ENCODE data around the gene MRPL23. TPM values are rescaled to one million over a fixed set of nuclear protein-coding genes. Genes with fewer than 3 reads are reported as not detected.

MRPL23 gene
- total RNA-seq, 3 donors from 2014 or later (not counting 1 experiment from before 2014, with no cell fraction given): 31.2 to 35.4 (median 32.8) TPM

DNA sequence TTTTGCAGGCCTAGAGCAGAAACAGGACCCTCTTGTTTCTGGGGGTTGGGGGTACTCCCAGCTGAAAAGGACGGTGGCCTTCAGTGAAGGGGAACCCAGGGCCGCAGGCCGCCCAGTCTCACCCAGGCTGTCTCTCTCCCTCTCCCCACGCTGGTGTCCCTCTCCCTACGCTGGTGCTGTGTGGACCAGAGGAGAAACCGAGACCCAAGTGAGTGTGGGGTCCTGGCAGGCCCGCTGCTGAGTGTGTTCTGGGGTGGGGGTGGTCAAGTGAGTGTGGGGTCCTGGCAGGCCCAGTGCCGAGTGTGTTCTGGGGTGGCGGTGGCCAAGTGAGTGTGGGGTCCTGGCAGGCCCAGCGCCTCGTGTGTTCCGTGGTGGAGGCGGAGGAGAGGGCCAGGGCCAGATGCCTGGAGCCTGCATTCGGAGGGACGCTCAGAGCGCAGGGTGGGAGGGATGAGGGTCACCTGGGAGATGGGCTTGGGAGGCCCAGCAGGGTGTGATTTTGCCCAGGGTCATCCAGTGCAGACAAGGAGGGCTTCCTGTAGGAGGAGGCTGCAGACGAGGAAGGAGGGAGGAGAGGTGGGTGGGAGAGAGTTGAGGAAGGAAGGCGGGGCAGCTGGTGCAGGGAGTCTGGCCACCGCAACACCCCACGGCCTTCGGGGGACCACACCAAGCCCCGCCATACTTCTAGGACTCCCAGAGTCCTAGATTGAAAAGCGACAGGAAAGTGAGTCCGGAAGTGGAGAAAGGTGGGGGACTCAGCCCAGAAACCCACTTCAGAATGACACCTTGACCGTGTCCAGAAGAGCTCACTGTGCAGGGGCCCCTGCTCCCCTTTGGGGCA is 17.3 kb upstream of the MRPL23 start:
- Histone ChIP-seq H3K27me3 (ENCODE audit: control insufficient read depth, insufficient read depth, low read length) (no peaks in the 10 kb centered on the region), H3K27ac (ENCODE audit: low read length) (no peak overlapping the region), H3K4me3 (ENCODE audit: low read length) (no peak overlapping the region), H3K9me3 (ENCODE audit: control insufficient read depth, insufficient read depth, low read length) (no peaks in the 10 kb centered on the region), H3K36me3 (ENCODE audit: control insufficient read depth, insufficient read depth, low read length) (no peaks in the 10 kb centered on the region), H3K4me1 (ENCODE audit: control insufficient read depth, insufficient read depth, low read length) (peaks cover 4% of the 10 kb centered on the region)
- TF ChIP-seq, protein P1, sequence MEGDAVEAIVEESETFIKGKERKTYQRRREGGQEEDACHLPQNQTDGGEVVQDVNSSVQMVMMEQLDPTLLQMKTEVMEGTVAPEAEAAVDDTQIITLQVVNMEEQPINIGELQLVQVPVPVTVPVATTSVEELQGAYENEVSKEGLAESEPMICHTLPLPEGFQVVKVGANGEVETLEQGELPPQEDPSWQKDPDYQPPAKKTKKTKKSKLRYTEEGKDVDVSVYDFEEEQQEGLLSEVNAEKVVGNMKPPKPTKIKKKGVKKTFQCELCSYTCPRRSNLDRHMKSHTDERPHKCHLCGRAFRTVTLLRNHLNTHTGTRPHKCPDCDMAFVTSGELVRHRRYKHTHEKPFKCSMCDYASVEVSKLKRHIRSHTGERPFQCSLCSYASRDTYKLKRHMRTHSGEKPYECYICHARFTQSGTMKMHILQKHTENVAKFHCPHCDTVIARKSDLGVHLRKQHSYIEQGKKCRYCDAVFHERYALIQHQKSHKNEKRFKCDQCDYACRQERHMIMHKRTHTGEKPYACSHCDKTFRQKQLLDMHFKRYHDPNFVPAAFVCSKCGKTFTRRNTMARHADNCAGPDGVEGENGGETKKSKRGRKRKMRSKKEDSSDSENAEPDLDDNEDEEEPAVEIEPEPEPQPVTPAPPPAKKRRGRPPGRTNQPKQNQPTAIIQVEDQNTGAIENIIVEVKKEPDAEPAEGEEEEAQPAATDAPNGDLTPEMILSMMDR (IDR thresholded peaks at IDR 0.05): no peak
- no peaks in the 10 kb centered on the region for H3K36me3 Mint-ChIP-seq
- peaks cover 0 to 23% of the 10 kb centered on the region in 2 donors for H3K27me3 Mint-ChIP-seq (ENCODE audit: low read depth in 2 of 2)
- 87% methylated on average over 25 of the region's 25 CpGs for WGBS (ENCODE audit: insufficient coverage)
- H3K4me3 Mint-ChIP-seq: no peak overlapping the region
- intact Hi-C loops (cut with micrococcal nuclease): no loop called here
- no peak overlapping the region for H3K27ac Mint-ChIP-seq
- peak in 1 of 2 donors; percentile 13 for DNase-seq
- peak in 1 of 3 donors; percentile 21 for ATAC-seq
- no peaks in the 10 kb centered on the region for H3K9me3 Mint-ChIP-seq
- peaks cover 5 to 26% of the 10 kb centered on the region in 2 donors for H3K4me1 Mint-ChIP-seq

DNA sequence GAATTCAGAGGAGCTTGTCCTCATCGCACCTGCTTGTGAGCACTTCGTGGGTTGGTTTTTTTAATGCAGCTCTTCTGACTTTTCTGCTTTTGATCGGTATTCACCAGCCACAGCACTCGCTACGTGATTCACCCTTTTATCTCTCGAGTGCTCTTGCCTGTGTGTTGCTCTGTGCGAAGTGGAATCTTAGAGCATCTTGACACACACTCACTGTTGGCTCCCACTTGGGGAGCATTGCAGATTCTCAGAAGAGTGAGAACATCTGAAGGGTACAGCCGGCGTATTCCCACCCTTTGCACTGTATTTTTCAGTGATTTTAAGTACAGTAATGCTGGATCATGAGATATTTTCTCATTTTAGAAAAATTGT is 16.7 kb upstream of the MRPL23 start:
- TF ChIP-seq, protein P1 (IDR thresholded peaks at IDR 0.05): no peak
- intact Hi-C loops (cut with micrococcal nuclease): no loop called here
- H3K27me3 ChIP-seq (ENCODE audit: control insufficient read depth, insufficient read depth, low read length): no peaks in the 10 kb centered on the region
- no peak overlapping the region for H3K4me3 ChIP-seq (ENCODE audit: low read length)
- Mint-ChIP-seq H3K4me1 (peaks cover 5 to 26% of the 10 kb centered on the region in 2 donors), H3K4me3 (no peak overlapping the region), H3K9me3 (no peaks in the 10 kb centered on the region), H3K27me3 (ENCODE audit: low read depth in 2 of 2) (peaks cover 0 to 23% of the 10 kb centered on the region in 2 donors), H3K27ac (no peak overlapping the region), H3K36me3 (no peaks in the 10 kb centered on the region)
- H3K9me3 ChIP-seq (ENCODE audit: control insufficient read depth, insufficient read depth, low read length): no peaks in the 10 kb centered on the region
- no peaks in the 10 kb centered on the region for H3K36me3 ChIP-seq (ENCODE audit: control insufficient read depth, insufficient read depth, low read length)
- peaks cover 4% of the 10 kb centered on the region for H3K4me1 ChIP-seq (ENCODE audit: control insufficient read depth, insufficient read depth, low read length)
- DNase-seq (peak in 1 of 2 donors; percentile 35), ATAC-seq (peak in 1 of 3 donors; percentile 14)
- WGBS (ENCODE audit: insufficient coverage): 53% methylated on average over 9 of the region's 9 CpGs
- no peak overlapping the region for H3K27ac ChIP-seq (ENCODE audit: low read length)

DNA sequence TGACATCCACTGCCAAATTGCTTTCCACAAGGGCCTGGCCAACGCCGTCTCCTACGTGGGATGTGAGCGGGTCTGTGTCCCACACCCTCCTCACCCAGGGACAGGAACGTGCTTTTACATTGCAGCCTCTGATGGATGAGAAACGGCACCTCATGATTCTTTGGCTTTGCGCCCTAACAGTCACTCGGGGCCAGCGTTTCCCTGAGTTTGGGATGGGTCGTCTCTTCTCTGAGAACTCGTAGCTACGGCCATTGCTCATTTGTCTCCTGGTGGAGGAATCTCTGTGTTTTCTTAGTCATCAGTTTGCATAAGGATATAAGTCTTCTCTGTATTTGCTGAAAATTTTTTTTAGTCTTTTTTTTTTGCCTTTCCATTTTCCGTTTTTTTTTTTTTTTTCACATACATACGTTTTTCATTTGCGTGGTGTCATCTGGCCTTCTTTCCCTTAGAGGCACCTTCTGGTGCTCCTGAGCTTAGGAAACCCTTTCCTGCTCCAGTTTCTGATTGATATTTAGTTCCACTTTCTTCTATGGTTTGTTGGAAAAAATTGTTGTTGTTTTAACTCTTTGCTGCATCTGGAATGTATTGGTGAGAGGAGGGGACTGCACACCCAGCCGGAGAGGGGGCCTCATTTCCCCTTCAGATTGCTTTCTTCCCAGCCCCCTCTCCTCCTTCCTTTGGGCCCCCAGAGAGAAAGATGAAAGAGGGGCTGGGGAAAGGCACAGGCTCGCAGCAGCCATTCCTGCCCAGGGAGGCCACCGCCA is 15.6 kb upstream of the MRPL23 start:
- Histone ChIP-seq H3K27ac (ENCODE audit: low read length) (no peak overlapping the region), H3K36me3 (ENCODE audit: control insufficient read depth, insufficient read depth, low read length) (no peaks in the 10 kb centered on the region), H3K4me3 (ENCODE audit: low read length) (no peak overlapping the region), H3K9me3 (ENCODE audit: control insufficient read depth, insufficient read depth, low read length) (no peaks in the 10 kb centered on the region), H3K4me1 (ENCODE audit: control insufficient read depth, insufficient read depth, low read length) (peaks cover 4% of the 10 kb centered on the region), H3K27me3 (ENCODE audit: control insufficient read depth, insufficient read depth, low read length) (no peaks in the 10 kb centered on the region)
- H3K27me3 Mint-ChIP-seq (ENCODE audit: low read depth in 2 of 2): peaks cover 0 to 20% of the 10 kb centered on the region in 2 donors
- H3K4me1 Mint-ChIP-seq: peaks cover 5 to 23% of the 10 kb centered on the region in 2 donors
- TF ChIP-seq, protein P1 (IDR thresholded peaks at IDR 0.05): no peak
- no peaks in the 10 kb centered on the region for H3K9me3 Mint-ChIP-seq
- intact Hi-C loops (cut with micrococcal nuclease): no loop called here
- WGBS (ENCODE audit: insufficient coverage): 62% methylated on average over 15 of the region's 18 CpGs
- no peak overlapping the region for H3K4me3 Mint-ChIP-seq
- ATAC-seq (no peak), DNase-seq (no peak)
- H3K27ac Mint-ChIP-seq: no peak overlapping the region
- H3K36me3 Mint-ChIP-seq: no peaks in the 10 kb centered on the region

Measured in natural killer cell (primary cell).